CD4-positive, alpha-beta memory T cell (primary cell): Measurements from ENCODE around the gene CDYL. TPM values are rescaled to one million over a fixed set of nuclear protein-coding genes. Genes with fewer than 3 reads are reported as not detected.
A peak's percentile ranks its signal among the peaks of the same experiment; 100 is the strongest.

ENCODE experiments used
- CTCF ChIA-PET: fragments of 350-600 bp; sonication (Branson Sonifier 250); formaldehyde crosslinking; loops from one replicate; lab custom pipeline; 2021; ENCODE audit warnings: inconsistent platforms; ENCODE audit not compliant: partially characterized antibody; lab: Charles Lee
- POLR2A ChIA-PET: fragments of 350-600 bp; sonication (Branson Sonifier 250); formaldehyde crosslinking; loops from one replicate; lab custom pipeline; 2021; ENCODE audit not compliant: partially characterized antibody; lab: Charles Lee
- DNase-seq, 5 donors: peaks; one replicate each; pipeline versions ENCODE4 v3.0.0 to v3.0.0-alpha.2; 2020 to 2022; ENCODE audit warnings: mixed read lengths in 1 of 5
- H3K27ac ChIP-seq: one replicate; pipeline ENCODE4 v1.7.0; 2013; ENCODE audit warnings: low read depth, low read length
- H3K27me3 ChIP-seq: 2 replicates; pipeline ENCODE4 v1.7.0; 2013; ENCODE audit warnings: mild to moderate bottlenecking, low read length, moderate library complexity; ENCODE audit not compliant: insufficient read depth
- H3K36me3 ChIP-seq: 2 replicates; pipeline ENCODE4 v1.7.0; 2013; ENCODE audit warnings: mild to moderate bottlenecking, low read length, moderate library complexity; ENCODE audit not compliant: insufficient read depth
- H3K4me1 ChIP-seq: 2 replicates; pipeline ENCODE4 v1.7.0; 2013; ENCODE audit warnings: mild to moderate bottlenecking, low read length, moderate library complexity; ENCODE audit not compliant: insufficient read depth
- H3K4me3 ChIP-seq, 2 donors: one replicate each; pipeline ENCODE4 v1.7.0; 2013; ENCODE audit warnings: low read length in 2 of 2, mild to moderate bottlenecking in 1 of 2
- H3K9me3 ChIP-seq, 2 donors: one replicate each; pipeline ENCODE4 v1.7.0; 2013; ENCODE audit warnings: low read length in 2 of 2, control low read depth in 1 of 2; ENCODE audit not compliant: control insufficient read depth in 1 of 2
- H3K27ac Mint-ChIP-seq, 7 donors: one replicate each; pipeline ENCODE4 v1.8.0; 2020 to 2021; ENCODE audit warnings: mixed read lengths in 7 of 7, mild to moderate bottlenecking in 6 of 7, inconsistent platforms in 3 of 7, moderate library complexity in 3 of 7
- H3K27me3 Mint-ChIP-seq, 2 donors: one replicate each; pipeline ENCODE4 v1.8.0; 2020 to 2021; ENCODE audit warnings: mixed read lengths in 2 of 2
- H3K36me3 Mint-ChIP-seq, 2 donors: one replicate each; pipeline ENCODE4 v1.8.0; 2020 to 2021; ENCODE audit warnings: mixed read lengths in 2 of 2, inconsistent platforms in 1 of 2, mild to moderate bottlenecking in 1 of 2
- H3K4me1 Mint-ChIP-seq, 4 donors: one replicate each; pipeline ENCODE4 v1.8.0; 2020 to 2021; ENCODE audit warnings: mixed read lengths in 4 of 4, mild to moderate bottlenecking in 1 of 4
- H3K4me3 Mint-ChIP-seq, 8 donors: one replicate each; pipeline ENCODE4 v1.8.0; 2020 to 2021; ENCODE audit warnings: mixed read lengths in 8 of 8, mild to moderate bottlenecking in 7 of 8, moderate library complexity in 6 of 8, inconsistent platforms in 3 of 8
- H3K9me3 Mint-ChIP-seq, 8 donors: one replicate each; pipeline ENCODE4 v1.8.0; 2020 to 2021; ENCODE audit warnings: mixed read lengths in 8 of 8, mild to moderate bottlenecking in 5 of 8, inconsistent platforms in 3 of 8, moderate library complexity in 1 of 8
- intact Hi-C: fragments of 100-400 bp; cut with micrococcal nuclease; formaldehyde crosslinking; loops from one replicate; pipeline ENCODE4 v1.15.1; 2023
- polyA plus RNA-seq, 2 donors: library from polyadenylated mRNA; unstranded; fragments of 300-500 nt; fragmentation: Illumina TruSeq; gene quantifications; one replicate each; pipeline ENCODE4 v1.2.3, GENCODE V29; 2021
- total RNA-seq, 2 experiments: library from RNA; stranded (reverse); gene quantifications; one replicate each; pipeline ENCODE4 v1.2.3, GENCODE V29; 2021

CDYL gene
- total and polyA plus RNA-seq, 4 experiments from 2014 or later: 1.5 to 36.7 (median 19.2) TPM

- Histone ChIP-seq H3K9me3 (no peaks in the 10 kb centered on the region), H3K4me3 (no peak overlapping the region), H3K4me1 (no peaks in the 10 kb centered on the region), H3K27ac (no peak overlapping the region), H3K36me3 (peaks cover 10% of the 10 kb centered on the region), H3K27me3 (no peaks in the 10 kb centered on the region)
- Mint-ChIP-seq H3K36me3 (peaks cover 33 to 37% of the 10 kb centered on the region in 2 donors), H3K4me1 (peaks cover 19 to 40% (median 33%) of the 10 kb centered on the region in 4 donors), H3K27ac (peak overlapping the region in 1 of 7 donors; percentile 31), H3K27me3 (no peaks in the 10 kb centered on the region), H3K9me3 (peaks cover 0 to 2% (median 0%) of the 10 kb centered on the region in 8 donors), H3K4me3 (no peak overlapping the region)
- ChIA-PET CTCF (no interaction called here), POLR2A (no interaction called here)
- DNase-seq: no peak
- intact Hi-C loops: no loop called here
These were observed 113.5 kb downstream of the CDYL start for GRCh38 chr6:4889701-4890100.

- intact Hi-C loops: no loop called here
- Histone ChIP-seq H3K4me3 (no peak overlapping the region), H3K27me3 (no peaks in the 10 kb centered on the region), H3K9me3 (no peaks in the 10 kb centered on the region), H3K4me1 (no peaks in the 10 kb centered on the region), H3K36me3 (peaks cover 10% of the 10 kb centered on the region), H3K27ac (no peak overlapping the region)
- no peak for DNase-seq
- H3K27me3 Mint-ChIP-seq: no peaks in the 10 kb centered on the region
- H3K4me1 Mint-ChIP-seq: peaks cover 19 to 38% (median 31%) of the 10 kb centered on the region in 4 donors
- H3K9me3 Mint-ChIP-seq: peaks cover 0 to 2% (median 0%) of the 10 kb centered on the region in 8 donors
- CTCF ChIA-PET: no interaction called here
- POLR2A ChIA-PET: no interaction called here
- H3K4me3 Mint-ChIP-seq: no peak overlapping the region
- peak overlapping the region in 3 of 7 donors; percentile 0 to 11 (median 8) for H3K27ac Mint-ChIP-seq
- H3K36me3 Mint-ChIP-seq: peaks cover 35 to 38% of the 10 kb centered on the region in 2 donors
These were observed 114.0 kb downstream of the CDYL start for GRCh38 chr6:4890191-4890590.

- Histone ChIP-seq H3K36me3 (peaks cover 10% of the 10 kb centered on the region), H3K4me3 (no peak overlapping the region), H3K9me3 (no peaks in the 10 kb centered on the region), H3K27ac (no peak overlapping the region), H3K4me1 (no peaks in the 10 kb centered on the region), H3K27me3 (no peaks in the 10 kb centered on the region)
- no peak overlapping the region for H3K4me3 Mint-ChIP-seq
- ChIA-PET CTCF (no interaction called here), POLR2A (no interaction called here)
- peaks cover 0 to 2% (median 0%) of the 10 kb centered on the region in 8 donors for H3K9me3 Mint-ChIP-seq
- H3K4me1 Mint-ChIP-seq: peaks cover 17 to 34% (median 28%) of the 10 kb centered on the region in 4 donors
- intact Hi-C loops: no loop called here
- H3K27me3 Mint-ChIP-seq: no peaks in the 10 kb centered on the region
- H3K27ac Mint-ChIP-seq: peak overlapping the region in 1 of 7 donors; percentile 48
- no peak for DNase-seq
- peaks cover 37 to 38% of the 10 kb centered on the region in 2 donors for H3K36me3 Mint-ChIP-seq
These were observed 114.4 kb downstream of the CDYL start for GRCh38 chr6:4890627-4891026.

DNA sequence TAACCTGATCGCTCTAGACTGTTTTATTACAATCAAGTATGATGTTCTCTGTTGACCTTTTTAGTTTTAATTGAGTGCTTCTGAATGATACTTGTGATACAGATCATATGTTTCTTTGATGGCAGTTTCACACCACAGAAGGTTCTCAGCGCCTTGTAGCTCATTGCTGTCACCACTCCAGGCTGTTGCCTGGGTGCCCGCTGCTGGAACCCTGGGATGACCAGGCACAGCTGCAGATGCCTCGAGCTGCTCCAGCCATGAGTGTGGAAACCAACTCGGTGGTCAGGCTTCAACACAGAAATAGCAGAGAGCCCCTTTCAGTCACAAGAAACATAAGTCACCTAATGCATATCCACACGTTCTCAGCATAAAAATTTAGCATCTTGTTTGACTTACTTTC lies 114.9 kb downstream of the CDYL start:
- H3K27me3 ChIP-seq: no peaks in the 10 kb centered on the region
- peaks cover 12 to 28% (median 23%) of the 10 kb centered on the region in 4 donors for H3K4me1 Mint-ChIP-seq
- no peaks in the 10 kb centered on the region for H3K27me3 Mint-ChIP-seq

DNA sequence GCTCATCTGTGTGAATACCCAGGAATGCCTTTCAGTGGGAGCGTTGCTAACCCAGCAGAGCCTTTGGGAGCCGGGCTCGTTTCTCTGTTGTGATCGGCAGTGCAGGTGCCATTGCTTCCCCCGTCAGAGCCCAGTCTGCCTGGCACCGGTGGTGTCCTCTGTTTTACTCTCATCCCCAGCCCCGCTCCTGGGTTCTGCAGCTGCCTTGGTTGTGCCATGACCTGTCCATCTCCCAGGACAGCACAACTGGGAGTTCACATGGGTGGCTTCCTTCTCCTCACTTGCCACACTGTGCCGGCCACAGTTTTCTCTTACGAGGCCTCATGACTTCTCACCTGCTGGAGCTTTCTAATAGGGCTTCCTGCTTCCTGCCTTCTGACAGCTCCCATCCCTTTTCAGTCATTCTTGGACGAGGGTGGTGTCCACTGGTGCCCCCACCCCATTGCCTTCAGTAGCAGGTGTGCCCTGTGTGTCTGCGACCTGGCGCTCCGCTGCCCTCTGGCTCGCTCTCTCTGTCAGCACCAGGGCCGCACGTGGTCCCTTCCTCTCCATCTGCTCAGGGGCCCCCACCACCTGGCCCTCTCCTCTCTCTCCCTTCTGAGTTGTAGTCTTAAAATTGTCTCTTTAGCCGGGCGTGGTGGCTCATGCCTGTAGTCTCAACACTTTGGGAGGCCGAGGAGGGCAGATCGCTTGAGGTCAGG lies 116.7 kb downstream of the CDYL start:
- peaks cover 0 to 13% (median 10%) of the 10 kb centered on the region in 4 donors for H3K4me1 Mint-ChIP-seq
- H3K4me3 Mint-ChIP-seq: no peak overlapping the region
- peaks cover 54 to 56% of the 10 kb centered on the region in 2 donors for H3K36me3 Mint-ChIP-seq
- no peak overlapping the region for H3K27ac ChIP-seq
- no peaks in the 10 kb centered on the region for H3K4me1 ChIP-seq
- ChIA-PET POLR2A (no interaction called here), CTCF (no interaction called here)
- no peaks in the 10 kb centered on the region for H3K27me3 ChIP-seq
- H3K27me3 Mint-ChIP-seq: no peaks in the 10 kb centered on the region
- H3K27ac Mint-ChIP-seq: peak overlapping the region in 2 of 7 donors; percentile 43 to 78
- no peaks in the 10 kb centered on the region for H3K9me3 ChIP-seq
- no peak overlapping the region for H3K4me3 ChIP-seq
- DNase-seq: no peak
- intact Hi-C loops: no loop called here
- H3K36me3 ChIP-seq: peaks cover 10% of the 10 kb centered on the region
- peaks cover 0 to 6% (median under 1%) of the 10 kb centered on the region in 8 donors for H3K9me3 Mint-ChIP-seq

More for the DNA sequence above, 114.9 kb downstream of the CDYL start:
- intact Hi-C loops: no loop called here
- CTCF ChIA-PET: no interaction called here
- DNase-seq: no peak
- H3K9me3 ChIP-seq: no peaks in the 10 kb centered on the region
- H3K4me3 Mint-ChIP-seq: no peak overlapping the region
- no peaks in the 10 kb centered on the region for H3K4me1 ChIP-seq
- peaks cover 10% of the 10 kb centered on the region for H3K36me3 ChIP-seq
- peak overlapping the region in 1 of 7 donors; percentile 12 for H3K27ac Mint-ChIP-seq
- POLR2A ChIA-PET: no interaction called here
- H3K27ac ChIP-seq: no peak overlapping the region
- no peak overlapping the region for H3K4me3 ChIP-seq
- H3K36me3 Mint-ChIP-seq: peaks cover 40 to 43% of the 10 kb centered on the region in 2 donors
- H3K9me3 Mint-ChIP-seq: peaks cover 0 to 2% (median 0%) of the 10 kb centered on the region in 8 donors

GRCh38 chr6:4894049-4894448 lies 117.8 kb downstream of the CDYL start:
- H3K4me3 ChIP-seq: no peak overlapping the region
- Mint-ChIP-seq H3K27me3 (no peaks in the 10 kb centered on the region), H3K4me3 (no peak overlapping the region), H3K9me3 (peaks cover under 1 to 10% (median 2%) of the 10 kb centered on the region in 8 donors), H3K27ac (peak overlapping the region in 1 of 7 donors; percentile 18), H3K4me1 (peaks cover 0 to 7% (median 5%) of the 10 kb centered on the region in 4 donors), H3K36me3 (peaks cover 64 to 66% of the 10 kb centered on the region in 2 donors)
- DNase-seq: no peak
- H3K27me3 ChIP-seq: no peaks in the 10 kb centered on the region
- ChIA-PET POLR2A (interaction anchor here (0.7 kb wide), 1 partner anchor 11 kb away, joined by 3 read pairs; no protein-coding TSS in a partner anchor), CTCF (no interaction called here)
- peaks cover 10% of the 10 kb centered on the region for H3K36me3 ChIP-seq
- intact Hi-C loops: no loop called here
- H3K9me3 ChIP-seq: no peaks in the 10 kb centered on the region
- no peak overlapping the region for H3K27ac ChIP-seq
- no peaks in the 10 kb centered on the region for H3K4me1 ChIP-seq

DNA sequence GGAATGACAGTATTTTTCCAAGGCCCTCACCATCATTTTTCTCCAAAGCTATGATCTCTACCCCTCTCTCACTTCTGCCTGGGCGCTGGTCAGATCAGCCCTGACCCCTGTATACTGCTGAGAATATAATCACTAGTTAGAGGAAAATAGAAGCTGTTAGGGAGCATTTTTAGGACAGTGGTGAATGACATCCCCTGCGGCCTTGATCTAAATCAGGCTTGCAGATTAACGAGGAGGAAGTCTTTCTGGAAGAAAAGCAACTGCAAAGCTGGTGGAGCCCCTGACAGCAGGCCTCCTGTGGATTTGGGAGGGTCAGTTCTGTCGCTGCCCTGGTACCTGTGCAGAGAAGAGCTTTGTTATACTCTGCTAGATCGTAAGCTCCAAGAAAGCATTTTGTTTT lies 119.8 kb downstream of the CDYL start:
- H3K4me3 Mint-ChIP-seq: no peak overlapping the region
- Histone ChIP-seq H3K9me3 (no peaks in the 10 kb centered on the region), H3K4me3 (no peak overlapping the region), H3K4me1 (no peaks in the 10 kb centered on the region), H3K27ac (no peak overlapping the region), H3K36me3 (peaks cover 10% of the 10 kb centered on the region), H3K27me3 (no peaks in the 10 kb centered on the region)
- H3K27me3 Mint-ChIP-seq: no peaks in the 10 kb centered on the region
- intact Hi-C loops: no loop called here
- peaks cover 0 to 3% (median 0%) of the 10 kb centered on the region in 4 donors for H3K4me1 Mint-ChIP-seq
- no peak for DNase-seq
- peaks cover 1 to 14% (median 5%) of the 10 kb centered on the region in 8 donors for H3K9me3 Mint-ChIP-seq
- no peak overlapping the region for H3K27ac Mint-ChIP-seq
- H3K36me3 Mint-ChIP-seq: peaks cover 75 to 79% of the 10 kb centered on the region in 2 donors
- CTCF ChIA-PET: no interaction called here
- POLR2A ChIA-PET: no interaction called here
